Measurements from ENCODE around the gene POLR1E.

POLR1E gene

DNA sequence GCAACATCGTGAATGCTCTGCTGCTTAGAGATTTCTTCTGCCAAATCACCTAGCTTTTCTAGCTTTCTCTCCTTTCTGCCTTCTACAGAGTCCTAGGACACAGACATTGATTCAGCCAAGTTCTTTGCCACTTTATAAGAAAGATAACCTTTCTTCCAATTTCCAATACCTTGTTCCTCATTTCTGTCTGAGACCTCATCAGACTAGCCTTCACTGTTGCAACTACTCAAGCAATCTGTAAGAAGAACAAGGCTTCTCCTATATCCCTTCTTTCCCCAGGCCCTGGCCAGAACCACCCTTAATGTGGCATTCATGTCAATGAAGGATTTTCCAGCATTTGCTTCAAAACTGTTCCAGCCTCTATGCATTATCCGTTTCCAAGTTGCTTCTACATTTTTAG is 66.1 kb downstream of the POLR1E start:
- H3K9ac ChIP-seq (ENCODE audit: low read depth, low read length, poor library complexity, severe bottlenecking), result no peak overlapping the region
- no peaks in the 10 kb centered on the region for H3K9me3 ChIP-seq (ENCODE audit: insufficient read depth, low read depth, low read length)
- no peaks in the 10 kb centered on the region for H3F3A ChIP-seq (ENCODE audit: low read depth)
- no peaks in the 10 kb centered on the region for H3K36me3 ChIP-seq (ENCODE audit: insufficient read depth, low read length)
- no peaks in the 10 kb centered on the region for H3K9me2 ChIP-seq (replicated peaks; ENCODE audit: low read depth, low read length)
- H2AFZ ChIP-seq (ENCODE audit: low read length), result no peak overlapping the region
- TF ChIP-seq, protein P1, sequence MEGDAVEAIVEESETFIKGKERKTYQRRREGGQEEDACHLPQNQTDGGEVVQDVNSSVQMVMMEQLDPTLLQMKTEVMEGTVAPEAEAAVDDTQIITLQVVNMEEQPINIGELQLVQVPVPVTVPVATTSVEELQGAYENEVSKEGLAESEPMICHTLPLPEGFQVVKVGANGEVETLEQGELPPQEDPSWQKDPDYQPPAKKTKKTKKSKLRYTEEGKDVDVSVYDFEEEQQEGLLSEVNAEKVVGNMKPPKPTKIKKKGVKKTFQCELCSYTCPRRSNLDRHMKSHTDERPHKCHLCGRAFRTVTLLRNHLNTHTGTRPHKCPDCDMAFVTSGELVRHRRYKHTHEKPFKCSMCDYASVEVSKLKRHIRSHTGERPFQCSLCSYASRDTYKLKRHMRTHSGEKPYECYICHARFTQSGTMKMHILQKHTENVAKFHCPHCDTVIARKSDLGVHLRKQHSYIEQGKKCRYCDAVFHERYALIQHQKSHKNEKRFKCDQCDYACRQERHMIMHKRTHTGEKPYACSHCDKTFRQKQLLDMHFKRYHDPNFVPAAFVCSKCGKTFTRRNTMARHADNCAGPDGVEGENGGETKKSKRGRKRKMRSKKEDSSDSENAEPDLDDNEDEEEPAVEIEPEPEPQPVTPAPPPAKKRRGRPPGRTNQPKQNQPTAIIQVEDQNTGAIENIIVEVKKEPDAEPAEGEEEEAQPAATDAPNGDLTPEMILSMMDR (conservative IDR thresholded peaks at IDR 0.05; ENCODE audit: low read length), result no peak
- no peak for TF ChIP-seq EZH2phosphoT487 (IDR thresholded peaks at IDR 0.05; ENCODE audit: borderline replicate concordance)
- H3K4me2 ChIP-seq (ENCODE audit: low read depth, low read length, poor library complexity, severe bottlenecking), result no peak overlapping the region
- no peak overlapping the region for H3K4me3 ChIP-seq (ENCODE audit: low read length, poor library complexity, severe bottlenecking)
- no peaks in the 10 kb centered on the region for H3K27me3 ChIP-seq (ENCODE audit: insufficient read depth, low read length, poor library complexity, severe bottlenecking)
- H4K20me1 ChIP-seq (ENCODE audit: insufficient read depth, low read length, poor library complexity, severe bottlenecking), result no peaks in the 10 kb centered on the region
- H3K79me2 ChIP-seq (ENCODE audit: insufficient read depth, low read length), result no peaks in the 10 kb centered on the region
- H3K4me1 ChIP-seq (ENCODE audit: insufficient read depth, low read length, poor library complexity, severe bottlenecking), result peaks cover 4% of the 10 kb centered on the region
